Vagina (tissue), 2 donors: ENCODE data around the gene NT5DC1.

Source experiments
- CTCF ChIP-seq, 3 experiments: fragments of 450-650 bp in 2 of 3; fragments of 200-600 bp in 1 of 3; sonication (generic) in 1 of 3; IDR thresholded peaks; one replicate each; pipeline ENCODE4 v1.5.1; 2017 to 2019; ENCODE audit warnings: antibody characterized with exemption in 3 of 3, mild to moderate bottlenecking in 2 of 3, moderate library complexity in 2 of 3
- POLR2A ChIP-seq, 2 donors: fragments of 450-650 bp; IDR thresholded peaks; one replicate each; pipeline ENCODE4 v1.6.1; 2017; ENCODE audit warnings: antibody characterized with exemption in 2 of 2, mild to moderate bottlenecking in 2 of 2, moderate library complexity in 2 of 2

DNA sequence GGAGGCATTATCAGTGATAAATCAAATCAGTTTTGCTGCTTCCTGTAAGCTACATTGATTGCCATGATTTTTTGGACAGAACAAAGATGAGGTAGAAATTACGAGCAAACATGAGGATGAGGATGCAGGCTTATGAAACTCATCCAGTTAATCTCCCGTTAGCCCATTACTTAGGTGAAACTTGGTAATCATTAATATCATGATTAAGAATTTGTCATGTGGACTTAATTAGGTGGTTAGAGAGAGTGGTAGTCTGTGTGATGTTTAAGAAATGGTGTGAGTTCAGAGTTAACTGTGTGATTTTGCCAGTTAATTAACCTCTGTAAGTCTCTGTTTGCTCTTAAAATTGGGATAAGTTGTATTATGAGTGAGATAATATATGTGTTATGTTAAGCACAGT lies 91.2 kb downstream of the NT5DC1 start:
- TF ChIP-seq CTCF (IDR thresholded peaks at IDR 0.05) (no peak), POLR2A (IDR thresholded peaks at IDR 0.05) (no peak)
